HG02798 (cell line): ENCODE measurements around the gene DAB1.
A peak's percentile ranks its signal among the peaks of the same experiment; 100 is the strongest.

Experiments
- ATAC-seq: cut with Tn5 transposase; IDR thresholded peaks from one replicate; pipeline ENCODE4 v1.9.1; 2021; ENCODE audit warnings: mild to moderate bottlenecking; ENCODE audit not compliant: unreplicated experiment, poor library complexity

Gene DAB1

DNA sequence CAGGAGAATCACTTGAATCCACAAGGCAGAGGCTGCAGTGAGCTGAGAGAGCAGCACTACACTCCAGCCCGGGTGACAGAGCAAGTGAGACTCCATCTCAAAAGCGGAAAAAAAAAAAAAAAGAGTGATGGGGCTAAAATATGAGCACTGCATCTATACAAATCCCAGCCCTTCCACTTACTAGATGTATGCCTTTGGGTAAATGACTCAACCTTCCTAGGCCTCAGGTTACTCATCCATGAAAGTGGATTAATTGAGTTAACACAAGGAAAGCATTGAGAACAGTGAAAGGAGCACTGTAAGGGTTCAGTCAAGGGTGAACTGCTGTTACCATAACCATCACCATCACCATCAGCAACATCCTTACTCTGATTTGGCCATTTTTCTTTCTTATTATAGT lies 231.6 kb downstream of the DAB1 start:
- ATAC-seq: no peak

DNA sequence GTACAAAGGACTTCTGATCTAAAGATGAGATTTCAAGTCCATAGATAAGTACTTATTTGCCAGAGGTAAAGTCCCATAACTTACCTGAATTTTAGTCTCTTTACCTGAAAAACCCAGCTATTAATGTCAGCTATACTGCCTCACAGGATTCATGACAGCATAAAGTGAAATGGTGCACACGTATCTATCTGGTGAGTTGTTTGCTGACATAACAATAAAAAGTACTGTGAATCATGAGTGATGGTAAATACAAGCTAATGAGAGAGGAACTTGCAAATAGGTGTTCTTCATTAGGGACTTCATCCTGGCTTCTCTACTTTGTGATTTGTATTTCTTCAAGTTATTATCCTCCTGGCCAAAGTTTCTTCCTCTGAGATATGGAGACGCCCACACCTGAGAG lies 233.0 kb downstream of the DAB1 start:
- ATAC-seq: no peak

DNA sequence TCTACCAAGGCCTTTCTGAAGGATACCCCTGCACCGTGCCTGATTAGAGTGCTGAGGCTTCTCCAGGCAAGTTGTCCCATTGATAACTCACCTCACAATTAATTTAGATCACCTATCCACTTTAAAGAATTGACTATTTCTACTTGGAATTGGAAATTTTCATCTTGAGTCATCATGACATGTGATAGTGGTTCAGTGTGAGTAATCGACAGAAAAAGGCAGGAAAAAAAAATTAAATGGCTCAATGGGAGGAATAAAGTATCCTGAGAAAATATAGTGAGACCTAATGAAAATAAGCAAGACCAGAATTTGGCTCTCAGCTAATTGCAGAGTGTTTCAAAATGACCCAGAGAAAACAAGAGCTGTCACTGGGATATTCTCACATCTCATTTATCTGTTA lies 235.7 kb downstream of the DAB1 start:
- no peak for ATAC-seq

DNA sequence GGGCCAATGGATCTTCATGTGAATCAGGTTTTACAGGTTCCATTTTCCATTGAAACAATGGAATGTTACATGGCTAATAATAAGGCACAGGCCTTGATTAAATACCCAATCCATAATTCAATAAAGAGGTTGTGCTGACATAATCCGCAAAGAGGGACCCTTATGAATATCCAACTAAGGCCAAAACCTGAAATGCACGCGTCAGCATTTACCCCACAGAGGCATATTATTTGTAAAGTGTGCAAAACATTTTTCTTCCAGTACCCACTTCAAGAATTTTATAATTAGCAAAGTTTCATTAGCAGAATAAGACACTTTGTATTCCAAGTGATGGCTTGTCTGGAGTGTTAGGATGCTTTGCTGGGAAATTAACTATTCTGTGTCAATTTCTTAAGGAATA lies 237.4 kb downstream of the DAB1 start:
- ATAC-seq: no peak

DNA sequence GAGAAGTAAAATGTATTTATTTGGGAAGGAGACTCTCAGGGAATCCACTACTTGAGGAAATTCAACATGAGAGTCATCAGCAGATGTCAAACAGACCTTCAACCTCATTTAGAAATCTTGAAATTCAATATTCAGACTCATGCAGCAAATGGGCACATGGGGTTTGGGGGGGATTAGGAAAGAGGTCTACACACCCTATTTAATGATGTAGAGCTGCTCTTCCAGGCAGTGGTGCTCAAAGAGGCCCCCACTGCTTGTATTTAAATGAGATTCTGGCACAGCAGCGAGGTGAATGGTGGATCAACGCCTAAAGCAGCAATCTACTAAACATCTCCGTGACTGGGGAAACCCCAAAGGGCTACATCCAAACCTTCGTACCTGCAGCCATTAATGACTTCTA lies 244.9 kb downstream of the DAB1 start:
- no peak for ATAC-seq

DNA sequence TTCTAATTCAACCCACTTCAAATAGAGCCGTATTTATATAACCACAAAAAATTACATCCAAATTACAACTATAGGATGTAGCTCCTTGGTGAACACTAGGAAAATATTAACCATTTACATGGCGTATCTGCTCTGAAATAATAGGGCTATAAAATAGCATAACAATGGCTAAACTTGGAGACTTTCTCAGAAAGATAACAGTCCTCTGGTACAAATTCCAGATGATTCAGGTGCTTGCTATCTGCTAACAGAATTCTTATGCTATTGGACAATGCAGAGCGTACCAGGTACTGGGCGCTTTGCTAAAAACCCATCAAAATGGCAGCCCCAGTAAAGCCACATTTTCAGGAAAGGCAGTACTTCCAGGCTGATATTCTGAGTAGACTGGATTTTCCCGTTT lies 248.4 kb downstream of the DAB1 start:
- no peak for ATAC-seq

DNA sequence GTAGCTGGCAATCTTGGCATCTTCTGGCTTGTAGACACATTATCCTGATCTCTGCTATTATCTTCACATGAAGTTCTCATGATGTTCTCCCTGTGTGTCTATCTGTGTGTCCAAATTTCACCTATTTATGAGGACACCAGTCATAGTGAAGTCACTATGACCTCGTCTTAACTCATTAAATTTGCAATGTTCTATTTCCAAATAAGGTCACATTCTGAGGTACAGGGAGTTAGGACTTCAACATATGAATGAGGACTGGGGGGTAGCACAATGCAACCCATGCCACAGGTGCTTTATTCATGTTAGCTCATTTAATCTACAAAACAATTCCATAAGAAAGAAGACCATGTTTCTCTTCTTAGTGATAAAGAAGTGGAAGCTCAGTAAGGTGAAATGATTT lies 251.8 kb downstream of the DAB1 start:
- ATAC-seq: no peak

DNA sequence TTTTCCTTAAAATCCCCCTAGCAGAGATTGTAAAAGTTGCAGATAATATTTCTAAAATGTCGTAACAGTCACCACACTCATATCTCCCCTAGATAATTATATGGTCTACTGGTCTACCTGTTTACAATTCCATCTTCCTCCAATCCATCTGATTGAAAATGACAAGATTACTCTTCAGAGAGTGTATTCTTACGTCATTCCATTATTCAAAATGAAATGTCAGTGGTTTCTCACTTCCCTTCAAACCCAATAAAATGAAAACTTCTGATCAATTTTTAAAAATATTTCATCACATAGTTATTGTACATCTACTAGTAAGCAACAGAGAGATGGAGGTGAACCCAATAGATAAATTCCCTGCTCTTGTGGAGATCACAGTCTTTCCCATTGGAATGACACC lies 255.9 kb downstream of the DAB1 start:
- no peak for ATAC-seq

DNA sequence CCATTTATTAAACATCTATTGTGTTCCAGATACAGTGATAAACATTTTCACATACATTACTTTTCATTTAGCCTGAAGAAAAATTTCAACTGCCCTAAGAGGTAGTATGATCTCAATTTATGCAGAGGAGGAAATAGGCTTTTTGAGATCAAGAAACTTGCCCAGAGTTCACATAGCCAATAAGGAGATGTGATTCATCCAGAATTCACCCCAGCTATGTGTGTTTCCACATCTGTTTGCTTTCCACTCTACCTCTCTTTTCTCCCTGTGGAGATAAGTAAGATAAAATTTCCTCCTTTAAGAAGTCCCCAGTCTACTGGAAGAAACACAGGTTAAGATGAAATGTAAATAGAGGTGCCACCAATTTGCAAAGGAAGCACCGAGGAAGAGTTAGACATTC lies 258.3 kb downstream of the DAB1 start:
- no peak for ATAC-seq

DNA sequence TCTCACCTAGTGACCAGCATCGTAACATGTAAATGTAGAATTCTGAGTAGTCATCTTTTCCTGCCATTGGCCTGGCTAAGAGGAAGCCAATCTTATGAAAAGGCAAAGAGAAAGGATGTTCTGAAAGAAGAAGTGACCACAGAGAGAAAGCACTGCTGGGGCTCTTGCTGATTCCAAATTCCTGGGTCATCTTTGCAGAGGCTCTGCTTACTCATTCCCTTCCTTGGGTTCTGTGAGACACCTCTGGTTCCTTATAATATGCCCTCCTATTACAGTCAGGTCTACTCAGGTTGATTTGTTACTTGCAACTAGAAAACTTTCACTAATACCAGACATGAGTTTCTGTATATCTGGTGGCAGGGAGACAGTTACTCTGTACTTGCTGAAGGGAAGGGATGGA lies 259.3 kb downstream of the DAB1 start:
- no peak for ATAC-seq

DNA sequence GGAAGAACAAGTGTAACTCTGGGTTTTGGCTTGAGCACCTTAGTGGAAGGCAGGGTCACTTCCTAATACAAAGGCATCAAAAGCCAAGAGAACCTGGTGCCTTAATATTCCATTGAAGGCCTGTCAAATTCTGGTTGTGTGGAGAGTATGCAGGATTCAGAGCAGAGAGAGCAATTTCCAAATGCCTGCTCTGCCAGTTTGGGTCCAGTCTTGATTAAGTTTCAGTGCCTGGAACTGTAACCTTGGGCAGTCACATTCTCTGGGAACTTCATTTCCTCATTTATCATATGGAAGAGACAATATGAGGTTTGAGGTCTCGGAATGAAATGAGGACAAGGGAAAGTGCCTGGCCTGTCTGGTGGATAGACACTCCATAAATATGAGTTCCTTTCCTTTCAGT lies 260.1 kb downstream of the DAB1 start:
- ATAC-seq: no peak

DNA sequence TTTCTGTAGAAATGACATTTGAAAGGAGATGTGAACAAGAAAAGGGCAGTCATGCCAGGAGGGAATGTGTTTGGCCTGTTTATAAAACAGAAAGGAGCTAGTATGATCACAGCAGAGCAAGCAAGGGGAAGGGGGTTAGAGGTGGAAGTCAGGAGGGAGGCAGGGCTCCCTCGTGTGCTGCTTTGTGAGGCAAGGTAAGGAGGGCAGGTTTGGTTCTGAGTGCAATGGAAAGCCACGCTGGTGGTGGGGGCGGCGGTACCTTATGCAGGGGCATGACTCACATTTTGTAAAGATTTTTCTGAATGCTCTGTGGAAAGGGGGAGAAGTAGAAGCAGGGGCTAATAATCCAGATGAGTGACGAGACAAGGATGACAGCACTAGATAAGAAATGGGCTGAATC lies 260.5 kb downstream of the DAB1 start:
- no peak for ATAC-seq

DNA sequence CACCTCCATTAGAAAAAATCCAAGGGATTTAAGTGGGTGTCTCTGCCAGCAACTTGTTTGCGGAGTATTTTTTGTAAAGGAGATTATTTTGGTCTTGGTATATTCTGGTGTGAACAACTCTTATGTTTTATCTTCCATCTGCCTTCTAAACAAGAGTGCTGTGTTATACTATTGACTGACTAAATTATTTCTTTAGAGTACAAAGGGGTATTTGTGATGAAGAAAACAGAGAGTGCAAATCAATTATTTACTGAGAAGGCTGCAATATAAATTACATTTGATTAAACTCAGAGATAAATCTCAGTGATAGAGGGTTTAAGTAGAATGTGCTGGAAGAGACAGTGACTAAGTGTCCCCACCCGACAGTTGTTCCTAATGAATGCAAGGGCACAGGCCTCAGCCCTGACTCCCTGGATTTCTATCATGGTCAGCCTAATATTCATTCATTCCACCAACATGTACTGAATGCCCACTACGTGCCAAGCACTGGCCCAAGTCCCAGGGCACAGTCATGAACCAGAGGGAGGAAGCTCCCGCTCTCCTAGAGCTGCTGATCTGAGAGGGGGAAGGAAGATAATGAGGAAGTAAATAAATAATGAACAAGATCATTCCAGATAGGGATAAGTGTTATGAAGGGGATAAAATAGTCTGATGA lies 261.1 kb downstream of the DAB1 start:
- no peak for ATAC-seq

DNA sequence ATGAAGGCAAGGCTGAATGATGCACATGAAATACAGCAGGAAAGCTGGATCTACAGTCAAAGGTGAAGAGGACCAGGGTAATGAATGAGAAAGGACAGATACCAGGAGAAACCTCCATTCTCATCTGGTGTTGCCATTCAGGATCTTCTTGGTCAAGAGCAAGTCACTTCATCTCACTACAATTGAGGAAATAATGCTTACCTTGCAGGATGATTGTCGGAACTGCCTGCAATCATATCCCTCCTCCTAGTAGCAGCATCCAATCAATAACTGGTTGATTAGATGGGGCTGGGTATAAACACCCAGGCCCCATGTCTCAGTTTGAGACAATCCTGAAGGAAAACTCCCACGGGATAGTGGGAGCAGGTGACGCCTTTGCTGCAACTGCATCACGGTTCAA lies 263.3 kb downstream of the DAB1 start:
- no peak for ATAC-seq

DNA sequence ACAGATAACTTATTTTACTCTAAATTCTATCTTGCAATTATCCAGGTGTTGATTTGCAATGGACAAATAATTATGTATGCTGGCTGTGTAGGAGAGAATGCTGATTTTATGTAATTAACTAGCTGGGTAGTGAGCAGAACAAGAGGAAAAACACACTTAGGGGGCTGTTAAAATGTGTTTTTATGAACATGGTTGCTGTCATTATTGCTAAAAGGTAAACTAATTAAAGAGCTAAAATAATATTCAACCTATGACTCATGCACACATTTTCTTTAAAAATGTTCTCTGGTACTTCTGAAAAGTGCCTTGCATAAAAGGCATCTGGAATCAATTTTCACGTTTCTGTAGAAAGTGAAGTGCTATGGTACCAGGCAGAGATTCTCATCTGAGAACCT lies 265.3 kb downstream of the DAB1 start:
- no peak for ATAC-seq

DNA sequence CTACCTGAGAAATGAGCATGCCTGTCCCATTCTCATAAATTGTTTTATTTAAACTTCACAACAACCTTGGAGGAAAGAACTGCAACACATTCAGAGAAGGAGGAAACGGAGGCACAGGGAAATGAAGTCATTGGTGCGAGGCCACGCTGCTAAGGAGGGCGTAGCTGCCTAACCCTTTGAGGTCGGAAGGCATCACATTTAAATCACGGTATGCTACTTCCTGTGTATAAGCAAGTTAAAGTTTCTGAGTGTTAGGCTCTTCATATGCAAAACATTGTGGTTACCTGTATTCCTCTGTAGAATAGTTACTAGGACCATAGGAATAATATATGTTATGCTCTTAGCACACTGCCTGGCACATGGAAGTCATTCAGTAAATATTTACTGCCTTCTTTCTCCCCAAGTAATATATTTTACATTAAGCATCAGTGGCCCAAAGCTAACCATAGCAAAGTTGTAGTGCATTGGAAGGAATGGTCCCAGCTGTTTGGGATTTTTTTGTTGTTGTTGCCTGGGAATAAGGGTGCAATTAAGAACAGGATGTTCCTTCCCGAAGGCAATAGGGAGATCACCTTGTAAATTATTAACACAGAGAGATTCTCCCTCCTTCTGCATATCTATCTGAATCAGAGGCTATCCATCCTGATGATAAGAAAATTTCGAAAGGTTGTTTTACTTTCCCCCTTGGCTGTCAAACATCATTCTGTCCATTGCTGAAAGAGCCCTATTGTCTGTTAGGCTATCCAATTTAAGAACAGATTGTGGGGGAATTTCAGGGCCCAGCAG lies 265.8 kb downstream of the DAB1 start:
- no peak for ATAC-seq

DNA sequence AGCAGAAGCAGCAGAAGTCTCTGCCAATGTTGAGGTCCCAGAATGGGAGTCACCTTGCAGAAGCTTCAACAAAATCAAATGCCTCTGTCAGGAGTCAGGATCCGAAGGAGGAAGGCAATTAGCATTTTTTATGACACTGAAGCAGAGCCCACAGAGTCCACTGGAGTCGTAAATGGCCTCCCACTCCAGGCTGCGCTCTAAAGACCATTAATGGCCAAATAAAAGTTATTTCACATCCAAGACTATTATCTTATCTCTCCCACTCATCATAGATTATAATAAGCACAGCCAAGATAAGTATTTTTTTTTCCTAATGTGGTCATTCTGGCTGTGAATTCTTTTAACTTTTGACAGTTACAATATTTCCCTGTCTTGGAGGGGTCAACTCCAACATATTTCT lies 267.0 kb downstream of the DAB1 start:
- ATAC-seq: no peak

DNA sequence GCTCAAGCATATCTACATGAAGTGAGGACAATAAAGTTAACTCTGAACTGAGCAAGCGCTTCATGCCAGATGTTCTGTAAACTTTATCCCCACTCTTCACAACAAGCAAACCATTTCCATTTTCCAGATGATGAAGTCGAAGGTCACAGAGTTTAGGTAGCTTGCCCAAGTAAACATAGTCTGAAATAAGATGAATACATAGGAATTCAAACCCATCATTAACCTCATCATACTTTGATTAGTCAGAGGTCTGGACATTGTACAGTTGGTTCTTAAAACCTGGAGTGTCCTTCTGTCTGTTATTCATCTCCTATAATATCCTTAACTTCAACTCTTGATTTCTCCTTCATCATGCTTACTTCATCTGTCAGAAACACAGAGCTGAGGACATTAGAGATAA lies 277.8 kb downstream of the DAB1 start:
- no peak for ATAC-seq

DNA sequence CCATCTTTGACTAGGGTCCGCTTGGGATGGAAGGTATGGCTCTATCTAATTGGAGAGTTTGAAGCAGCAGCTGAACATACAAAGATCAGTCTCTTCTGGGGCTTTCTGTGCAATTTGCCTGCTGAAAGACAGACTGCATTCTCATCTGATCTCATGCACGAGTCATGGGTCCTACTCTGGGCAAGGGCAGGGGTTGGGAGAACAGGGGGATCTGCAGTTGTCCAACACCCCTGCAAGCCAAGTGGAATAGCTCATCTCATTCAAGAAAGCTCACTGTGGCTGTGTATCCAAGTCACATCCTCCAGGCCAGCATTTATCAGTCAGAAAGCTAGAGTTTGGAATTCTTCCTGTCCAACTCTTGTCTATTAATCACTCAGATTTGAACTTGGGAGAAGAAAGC lies 280.9 kb downstream of the DAB1 start:
- no peak for ATAC-seq

DNA sequence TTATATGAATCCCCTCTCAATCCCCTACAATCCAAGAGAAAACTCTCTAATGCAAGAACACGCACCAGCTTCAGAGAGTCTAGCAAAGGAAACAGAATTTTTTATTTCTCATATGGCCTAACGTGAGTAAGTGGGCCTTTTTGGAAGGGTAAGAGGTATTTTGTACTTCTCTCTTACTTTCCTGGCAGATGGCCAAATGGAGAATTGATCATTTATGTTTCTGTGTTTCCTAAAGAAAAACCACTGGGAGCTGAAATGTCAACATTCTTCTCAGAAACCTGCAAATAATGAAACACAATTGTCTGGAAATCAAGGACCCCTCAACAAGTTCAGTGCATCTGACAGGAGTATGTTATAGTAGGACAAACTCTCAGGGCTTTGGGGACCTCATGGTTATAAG lies 281.7 kb downstream of the DAB1 start:
- ATAC-seq: no peak

DNA sequence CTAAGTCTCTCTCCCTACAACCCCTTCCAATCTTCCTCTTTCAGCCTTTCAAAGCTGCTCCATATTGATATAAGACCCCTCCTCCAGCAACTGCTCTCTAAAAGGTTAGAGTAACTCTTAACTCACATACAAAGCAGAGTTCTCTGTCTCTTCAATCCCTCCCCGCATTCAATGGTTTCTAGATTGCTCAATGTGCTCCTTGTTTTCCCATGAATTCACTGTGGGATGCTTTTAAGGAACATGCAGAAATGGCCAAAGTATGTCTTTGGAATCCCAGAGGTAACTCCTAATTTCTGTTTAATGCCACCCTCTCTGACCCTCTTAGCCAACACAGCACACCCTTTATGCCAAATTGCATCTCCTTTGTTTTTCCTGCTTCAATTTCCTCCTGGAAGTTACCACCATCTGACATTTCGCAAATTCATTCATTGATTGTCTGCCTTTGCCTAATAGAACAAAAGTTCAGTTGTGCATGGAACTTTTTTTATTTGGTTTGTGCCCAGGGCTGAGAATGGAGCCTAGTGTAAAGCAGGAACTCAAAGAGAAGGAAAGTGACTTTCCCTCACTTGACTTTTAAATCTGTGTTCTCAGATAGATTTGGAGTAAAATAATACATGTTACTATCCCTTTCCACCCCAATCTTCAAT lies 285.3 kb downstream of the DAB1 start:
- ATAC-seq: no peak

DNA sequence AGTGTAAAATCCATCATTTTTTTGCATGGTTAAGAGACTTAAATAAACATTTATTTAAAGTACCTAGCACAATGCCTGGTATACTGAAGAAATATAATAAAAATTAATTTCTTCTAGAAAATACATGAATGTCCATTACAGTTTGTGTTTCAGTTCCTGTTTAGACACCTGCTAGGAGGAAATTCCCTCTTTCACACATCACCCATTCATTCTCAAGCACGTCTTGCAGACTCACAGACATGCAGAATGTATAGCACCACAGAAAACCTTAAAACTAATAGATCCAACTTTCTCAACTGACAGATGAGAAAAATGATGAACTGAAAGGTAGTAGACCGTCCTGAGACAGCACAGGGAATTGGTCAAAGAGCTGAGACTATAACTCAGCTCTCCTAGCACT lies 285.9 kb downstream of the DAB1 start:
- peak; percentile 71 for ATAC-seq
